GM12878 (cell line): Measurements from ENCODE around the gene LRRC41. TPM values are rescaled to one million over a fixed set of nuclear protein-coding genes. Genes with fewer than 3 reads are reported as not detected.

Experiments
- ATAC-seq: fragments of 200-7000 bp; cut with Tn5 transposase; 3 replicates; pipeline ENCODE4 v1.9.1; 2020; ENCODE audit warnings: mild to moderate bottlenecking, moderate library complexity
- BruUV-seq: library from RNA; stranded (reverse); fragments of 400-500 nt; replicated peaks from 2 replicates; lab custom pipeline; 2021; lab: Mats Ljungman, UMichigan
- CTCF ChIA-PET: fragments of 300-600 bp; sonication (Branson Sonifier 250); formaldehyde crosslinking; extraction: SDS; loops from one replicate; lab custom pipeline; 2021; ENCODE audit warnings: inconsistent platforms; lab: Yijun Ruan, JAX
- POLR2A ChIA-PET: fragments of 350-600 bp; formaldehyde crosslinking; extraction: SDS; loops from one replicate; lab custom pipeline; 2021; ENCODE audit warnings: inconsistent platforms; lab: Charles Lee
- RAD21 ChIA-PET: fragments of 300-600 bp; sonication (Branson Sonifier 250); formaldehyde crosslinking; loops from one replicate; lab custom pipeline; 2023; ENCODE audit warnings: antibody characterized with exemption; ENCODE audit not compliant: unreplicated experiment; lab: Charles Lee
- SMC1A ChIA-PET: fragments of 300-600 bp; sonication (Branson Sonifier 250); formaldehyde crosslinking; loops from one replicate; lab custom pipeline; 2023; ENCODE audit not compliant: unreplicated experiment, uncharacterized antibody; lab: Charles Lee
- DNase-seq: peaks from one replicate; pipeline ENCODE4 v3.0.0-alpha.2; 2011; ENCODE audit warnings: low read depth, low spot score
- FAIRE-seq: peaks from 3 replicates; lab custom pipeline; 2011; peaks lifted over from hg19 to GRCh38; lab: Jason Lieb, UNC
- H2AFZ ChIP-seq: 2 replicates; pipeline ENCODE4 v1.6.0; 2011; ENCODE audit warnings: low read depth, low read length, control low read depth; ENCODE audit not compliant: control insufficient read depth
- H3K27ac ChIP-seq: 2 replicates; pipeline ENCODE4 v1.5.1; 2011; ENCODE audit warnings: control low read depth; ENCODE audit not compliant: control insufficient read depth, insufficient read depth
- H3K27me3 ChIP-seq, 2 experiments: replicated peaks in 1 of 2; 2 replicates each; pipeline versions ENCODE4 v1.6.0 to v1.6.1; 2011; ENCODE audit warnings: low read length in 1 of 2; ENCODE audit not compliant: control insufficient read depth in 2 of 2, insufficient read depth in 2 of 2
- H3K36me3 ChIP-seq, 2 experiments: 2 replicates each; pipeline ENCODE4 v1.5.1; 2011; ENCODE audit warnings: low read length in 1 of 2; ENCODE audit not compliant: control insufficient read depth in 2 of 2, insufficient read depth in 2 of 2
- H3K4me1 ChIP-seq: 2 replicates; pipeline ENCODE4 v1.6.1; 2011; ENCODE audit warnings: mild to moderate bottlenecking, low read length, moderate library complexity, mixed read lengths; ENCODE audit not compliant: control insufficient read depth, insufficient read depth
- H3K4me2 ChIP-seq: 2 replicates; pipeline ENCODE4 v1.6.0; 2011; ENCODE audit warnings: control low read depth; ENCODE audit not compliant: control insufficient read depth, insufficient read depth
- H3K4me3 ChIP-seq: fragments of 200-600 bp; sonication (generic); 2 replicates; pipeline ENCODE4 v1.5.1; 2016
- H3K79me2 ChIP-seq: 2 replicates; pipeline ENCODE4 v1.6.0; 2011; ENCODE audit warnings: low read length; ENCODE audit not compliant: control insufficient read depth, insufficient read depth
- H3K9ac ChIP-seq: 2 replicates; pipeline ENCODE4 v1.8.0; 2011; ENCODE audit warnings: low read length, control low read depth, mixed read lengths; ENCODE audit not compliant: control insufficient read depth, insufficient read depth
- H3K9me3 ChIP-seq: replicated peaks from 3 replicates; pipeline ENCODE4 v1.5.1; 2011; ENCODE audit warnings: mild to moderate bottlenecking, low read length; ENCODE audit not compliant: control insufficient read depth, insufficient read depth
- H4K20me1 ChIP-seq: 2 replicates; pipeline ENCODE4 v1.6.0; 2011; ENCODE audit not compliant: control insufficient read depth, insufficient read depth
- BCL11A ChIP-seq: IDR thresholded peaks from 2 replicates; pipeline ENCODE4 v1.6.1; 2011; ENCODE audit warnings: low read depth, low read length
- CHD2 ChIP-seq: IDR thresholded peaks from 2 replicates; pipeline ENCODE4 v1.6.1; 2011; ENCODE audit warnings: low read depth, low read length, improper control_type of control experiment, borderline replicate concordance
- CREM ChIP-seq: IDR thresholded peaks from 2 replicates; pipeline ENCODE4 v1.6.1; 2014; ENCODE audit warnings: antibody characterized with exemption, low read depth
- CUX1 ChIP-seq: IDR thresholded peaks from 2 replicates; pipeline ENCODE4 v1.6.1; 2012; ENCODE audit warnings: improper control_type of control experiment, low read depth, low read length; ENCODE audit not compliant: insufficient replicate concordance
- DPF2 ChIP-seq: fragments of 450-650 bp; IDR thresholded peaks from 2 replicates; pipeline ENCODE4 v1.6.1; 2017; ENCODE audit warnings: mild to moderate bottlenecking
- E2F8 ChIP-seq: fragments of 450-650 bp; IDR thresholded peaks from 2 replicates; pipeline ENCODE4 v1.6.1; 2018; ENCODE audit warnings: mild to moderate bottlenecking, low read depth, moderate library complexity; ENCODE audit not compliant: partially characterized antibody
- FOXM1 ChIP-seq: IDR thresholded peaks from 2 replicates; pipeline ENCODE4 v1.6.1; 2012; ENCODE audit warnings: low read depth, mild to moderate bottlenecking, inconsistent platforms, low read length, moderate library complexity
- KDM1A ChIP-seq: fragments of 200-600 bp; sonication (generic); IDR thresholded peaks from 2 replicates; pipeline ENCODE4 v1.6.1; 2016; ENCODE audit warnings: borderline replicate concordance
- MTA2 ChIP-seq: fragments of 450-650 bp; IDR thresholded peaks from 2 replicates; pipeline ENCODE4 v1.6.1; 2016; ENCODE audit warnings: low read depth, mild to moderate bottlenecking, moderate library complexity
- SRF ChIP-seq, 2 experiments: IDR thresholded peaks; 2 replicates each; pipeline ENCODE4 v1.6.1; 2011; ENCODE audit warnings: low read depth in 2 of 2, low read length in 2 of 2, mild to moderate bottlenecking in 1 of 2, moderate library complexity in 1 of 2
- TCF3 ChIP-seq: IDR thresholded peaks from 2 replicates; pipeline ENCODE4 v1.6.1; 2012; ENCODE audit warnings: low read depth, mild to moderate bottlenecking, low read length, borderline replicate concordance; ENCODE audit not compliant: insufficient read depth
- ZBTB33 ChIP-seq: fragments of 450-650 bp; IDR thresholded peaks from 2 replicates; pipeline ENCODE4 v1.6.1; 2017; ENCODE audit warnings: mild to moderate bottlenecking
- WGBS: methylation state at CpG from one replicate; pipeline ENCODE4 v1.1.6; 2016; ENCODE audit warnings: low lambda C conversion rate; ENCODE audit not compliant: insufficient replicate concordance, insufficient coverage; ENCODE audit errors: missing lambda C conversion rate; 5-methylcytosine and 5-hydroxymethylcytosine counted together
- in situ Hi-C: fragments of 300-500 bp; cut with MboI; formaldehyde crosslinking; loops from 9 replicates; pipeline ENCODE4 v1.14.3; 2018; ENCODE audit warnings: mixed read lengths
- intact Hi-C: fragments of 100-400 bp; cut with micrococcal nuclease; formaldehyde crosslinking; loops from one replicate; pipeline ENCODE4 v1.14.2; 2022; ENCODE audit not compliant: unreplicated experiment
- polyA plus RNA-seq, 11 experiments: library from polyadenylated mRNA; depleted of rRNA in 4 of 11; unstranded in 6 of 11; stranded (reverse) in 5 of 11; fragments of >200 nt; fragmentation: Nextera tagmentation in 4 of 11; fragmentation: Illumina TruSeq in 1 of 11; extraction: Ambion mirVana in 4 of 11; extraction: Trizol in 1 of 11; gene quantifications; 1 replicate in 1 of 11; 2 replicates in 10 of 11; pipeline versions ENCODE4 v1.2.1 to v1.2.3, GENCODE V29; 2011 to 2016; ENCODE audit warnings: inconsistent platforms in 2 of 11, missing spikeins in 2 of 11, low read depth in 1 of 11
- total RNA-seq, 4 experiments: library from RNA; depleted of rRNA in 3 of 4; stranded (reverse); fragments of >200 nt in 3 of 4; fragmentation: Illumina TruSeq in 1 of 4; extraction: Trizol in 1 of 4; gene quantifications; 2 replicates each; pipeline versions ENCODE4 v1.2.1 to v1.2.3, GENCODE V29; 2013 to 2021

Gene LRRC41
- total and polyA plus RNA-seq, 10 of the 15 experiments (the other 5 are each of a cell fraction or from before 2014, with no cell fraction given) = 12.0 to 79.9 (median 48.5) TPM

DNA sequence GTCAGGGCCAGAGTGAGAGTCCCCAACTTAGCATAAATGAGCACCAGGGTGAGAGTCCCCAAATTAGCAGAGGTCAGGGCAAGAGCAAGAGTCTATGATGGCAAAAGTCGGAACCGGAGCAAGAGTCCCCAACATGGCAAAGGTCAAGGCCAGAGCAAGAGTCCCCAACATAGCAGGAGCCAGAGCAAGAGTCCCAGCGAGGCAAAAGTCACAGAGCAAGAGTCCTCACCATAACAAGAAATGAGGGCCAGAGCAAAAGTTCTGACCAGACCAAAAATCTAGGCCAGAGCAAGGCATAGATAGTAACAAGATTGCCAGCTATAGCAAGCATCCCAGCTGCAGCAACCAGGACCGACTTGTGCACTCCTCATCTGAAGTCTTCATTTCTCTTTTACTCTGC, 40.3 kb upstream of the LRRC41 start:
- no TSS peak for BruUV-seq
- no peak for DNase-seq
- no peak for FAIRE-seq
- 84% methylated on average over 4 of the region's 4 CpGs for WGBS
- Histone ChIP-seq H2AFZ (no peak overlapping the region), H3K9me3 (no peaks in the 10 kb centered on the region), H3K9ac (no peak overlapping the region), H3K27ac (no peak overlapping the region), H3K79me2 (peaks cover 60% of the 10 kb centered on the region), H3K4me3 (no peak overlapping the region), H3K36me3 (peaks cover 3 to 14% of the 10 kb centered on the region in 2 experiments; a peak in 2 of 4 replicates), H3K4me1 (peaks cover 12% of the 10 kb centered on the region; the same call in 1 of the 2 replicates), H3K4me2 (no peak overlapping the region), H3K27me3 (no peaks in the 10 kb centered on the region), H4K20me1 (no peaks in the 10 kb centered on the region)
- in situ Hi-C loops = loop anchor here (5.0 kb wide), 1 partner anchor 41 kb away; the partner anchor contains the start of genes LRRC41 and UQCRH
- ChIA-PET RAD21 (interaction anchor here (0.7 to 5.6 kb wide), 7 partner anchors 8 to 97 kb away, joined by 3 to 49 read pairs (median 7); partner anchors contain the start of genes LRRC41, RAD54L and UQCRH), CTCF (interaction anchor here (1.0 to 11.4 kb wide), 7 partner anchors 10 to 119 kb away, joined by 3 to 267 read pairs (median 43); partner anchors contain the start of genes LRRC41, RAD54L and UQCRH), POLR2A (interaction anchor here (0.6 to 5.1 kb wide), 8 partner anchors 9 to 330 kb away, joined by 3 to 45 read pairs (median 3); partner anchors contain the start of genes LRRC41 and UQCRH), SMC1A (interaction anchor here (1.0 to 11.1 kb wide), 7 partner anchors 10 to 97 kb away, joined by 3 to 141 read pairs (median 7); partner anchors contain the start of genes LRRC41 and UQCRH)
- ATAC-seq = no peak
- intact Hi-C loops = loop anchor here (10.0 kb wide), 1 partner anchor 659 kb away; the partner anchor contains the start of genes GPBP1L1 and TMEM69
- TF ChIP-seq CHD2 (no peak), DPF2 (no peak), KDM1A (no peak), MTA2 (no peak), E2F8 (no peak), FOXM1 (no peak), CREM (no peak), CUX1 (no peak), BCL11A (no peak), TCF3 (no peak), ZBTB33 (no peak), SRF (IDR thresholded peaks at IDR 0.05; ENCODE audit: low read depth in 2 of 2, low read length in 2 of 2) (no peak)
